Measurements from ENCODE around the gene PFDN1.

The PFDN1 gene

DNA sequence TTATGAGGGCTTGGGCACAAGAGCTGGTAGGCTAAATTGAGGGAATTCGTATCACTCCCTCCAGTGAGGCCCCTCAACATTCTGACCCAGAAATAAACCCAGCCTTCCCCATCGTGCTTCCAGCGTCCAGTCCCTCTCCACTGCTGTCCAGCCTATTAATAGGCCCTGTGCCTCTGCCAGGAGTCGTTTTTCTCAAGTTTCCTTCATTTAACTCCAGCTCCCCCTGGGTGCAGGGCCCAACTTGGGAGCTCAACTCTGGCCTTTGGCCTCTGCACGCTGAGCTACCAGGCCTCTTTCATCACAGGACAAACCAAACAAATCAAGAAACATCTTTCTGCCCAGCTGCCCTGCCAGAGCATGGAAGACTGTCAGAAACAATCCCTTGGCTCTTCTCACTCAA is 33.5 kb upstream of the PFDN1 start:
- H3K4me3 ChIP-seq (ENCODE audit: low read depth, low read length) = no peak overlapping the region
- in situ Hi-C loops (cut with HindIII; ENCODE audit: low sequenced_read_pairs) = no loop called here
- TF ChIP-seq, protein P1, sequence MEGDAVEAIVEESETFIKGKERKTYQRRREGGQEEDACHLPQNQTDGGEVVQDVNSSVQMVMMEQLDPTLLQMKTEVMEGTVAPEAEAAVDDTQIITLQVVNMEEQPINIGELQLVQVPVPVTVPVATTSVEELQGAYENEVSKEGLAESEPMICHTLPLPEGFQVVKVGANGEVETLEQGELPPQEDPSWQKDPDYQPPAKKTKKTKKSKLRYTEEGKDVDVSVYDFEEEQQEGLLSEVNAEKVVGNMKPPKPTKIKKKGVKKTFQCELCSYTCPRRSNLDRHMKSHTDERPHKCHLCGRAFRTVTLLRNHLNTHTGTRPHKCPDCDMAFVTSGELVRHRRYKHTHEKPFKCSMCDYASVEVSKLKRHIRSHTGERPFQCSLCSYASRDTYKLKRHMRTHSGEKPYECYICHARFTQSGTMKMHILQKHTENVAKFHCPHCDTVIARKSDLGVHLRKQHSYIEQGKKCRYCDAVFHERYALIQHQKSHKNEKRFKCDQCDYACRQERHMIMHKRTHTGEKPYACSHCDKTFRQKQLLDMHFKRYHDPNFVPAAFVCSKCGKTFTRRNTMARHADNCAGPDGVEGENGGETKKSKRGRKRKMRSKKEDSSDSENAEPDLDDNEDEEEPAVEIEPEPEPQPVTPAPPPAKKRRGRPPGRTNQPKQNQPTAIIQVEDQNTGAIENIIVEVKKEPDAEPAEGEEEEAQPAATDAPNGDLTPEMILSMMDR (IDR thresholded peaks at IDR 0.05; ENCODE audit: low read depth, low read length, missing control alignments) = no peak
- DNase-seq (ENCODE audit: low read depth) = no peak

DNA sequence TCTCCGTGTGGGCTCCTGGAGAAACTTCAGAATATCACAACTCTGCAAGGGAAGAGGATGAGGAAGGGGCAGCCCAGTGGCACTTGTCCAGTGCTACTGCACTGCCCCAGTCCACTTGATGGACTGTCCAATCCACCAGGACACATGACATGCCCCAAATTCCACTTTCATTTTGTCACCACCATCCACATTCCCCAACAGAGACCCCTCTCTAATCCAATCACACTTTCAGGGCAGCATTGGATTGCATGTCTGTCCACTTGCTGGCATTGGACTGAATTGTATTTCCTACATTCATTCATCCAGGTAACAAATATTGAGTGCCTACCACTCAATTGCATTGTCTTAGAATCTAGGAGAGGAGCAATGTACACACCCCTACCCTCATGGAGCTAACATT is 28.7 kb upstream of the PFDN1 start:
- no peak overlapping the region for H3K4me3 ChIP-seq (ENCODE audit: low read depth, low read length)
- in situ Hi-C loops (cut with HindIII; ENCODE audit: low sequenced_read_pairs) = no loop called here
- TF ChIP-seq, protein P1 (IDR thresholded peaks at IDR 0.05; ENCODE audit: low read depth, low read length, missing control alignments) = no peak
- DNase-seq (ENCODE audit: low read depth) = no peak

DNA sequence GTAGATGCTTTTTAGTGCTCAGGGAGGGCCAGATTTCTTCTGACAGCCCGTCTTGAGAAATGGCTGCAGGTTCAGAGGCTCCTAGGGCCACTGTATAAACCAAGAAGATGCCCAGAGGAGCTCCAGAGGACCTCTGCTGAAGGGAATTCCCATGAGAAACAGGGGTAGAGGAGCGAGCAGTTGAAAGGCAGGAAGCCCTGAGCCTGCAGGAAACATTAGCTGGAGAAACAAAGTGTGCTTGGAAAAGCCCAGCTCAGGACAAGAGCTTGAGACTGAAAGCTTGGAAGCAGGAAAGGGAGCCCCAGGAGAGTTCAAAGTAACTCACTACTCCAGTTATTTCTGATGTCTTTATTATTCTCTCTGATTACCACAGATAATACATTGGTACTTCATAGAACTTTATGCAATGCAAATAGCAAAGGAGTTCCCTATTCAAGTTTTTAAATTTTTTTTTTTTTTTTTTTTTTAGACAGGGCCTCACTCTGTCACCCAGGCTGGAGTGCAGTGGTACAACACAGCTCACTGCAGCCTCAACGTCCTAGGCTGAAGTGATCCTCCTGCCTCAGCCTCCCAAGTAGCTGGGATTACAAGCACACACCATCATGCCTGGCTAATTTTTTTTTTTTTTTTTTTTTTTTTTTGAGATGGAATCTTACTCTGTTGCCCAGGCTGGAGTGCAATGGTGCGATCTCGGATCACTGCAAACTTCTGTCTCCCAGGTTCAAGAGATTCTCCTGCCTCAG is 27.0 kb upstream of the PFDN1 start:
- in situ Hi-C loops (cut with HindIII; ENCODE audit: low sequenced_read_pairs) = no loop called here
- DNase-seq (ENCODE audit: low read depth) = no peak
- H3K4me3 ChIP-seq (ENCODE audit: low read depth, low read length) = no peak overlapping the region
- TF ChIP-seq, protein P1 (IDR thresholded peaks at IDR 0.05; ENCODE audit: low read depth, low read length, missing control alignments) = no peak

DNA sequence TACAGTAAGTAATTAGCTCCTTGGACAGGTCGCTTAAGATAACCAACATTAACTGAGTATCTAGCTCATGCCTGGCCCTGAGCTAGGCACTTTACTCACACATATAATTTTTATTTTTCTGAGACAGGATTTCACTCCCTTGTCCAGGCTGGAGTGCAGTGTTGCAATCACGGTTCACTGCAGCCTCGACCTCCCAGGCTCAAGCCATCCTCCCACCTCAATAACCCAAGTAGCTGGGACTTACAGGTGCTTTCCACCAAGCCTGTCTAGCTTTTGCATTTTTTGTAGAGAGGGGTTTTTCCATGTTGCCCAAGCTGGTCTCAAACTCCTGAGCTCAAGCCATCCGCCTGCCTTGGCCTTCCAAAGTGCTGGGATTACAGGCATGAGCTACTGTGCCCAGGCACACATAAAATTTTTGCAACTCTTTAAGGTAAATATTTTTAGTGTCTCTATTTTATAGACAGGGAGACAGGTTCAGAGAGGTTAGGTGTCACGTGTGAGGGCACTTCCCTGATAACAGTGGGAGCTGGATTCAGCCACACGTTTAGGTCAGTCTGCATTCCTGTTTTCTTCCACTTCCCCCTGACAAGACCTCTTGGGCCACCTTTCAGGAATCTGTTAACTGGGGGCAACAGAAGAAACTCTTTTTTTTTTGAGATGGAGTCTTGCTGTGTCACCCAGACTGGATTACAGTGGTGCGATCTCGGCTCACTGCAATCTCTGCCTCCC is 25.3 kb upstream of the PFDN1 start:
- DNase-seq (ENCODE audit: low read depth) = no peak
- in situ Hi-C loops (cut with HindIII; ENCODE audit: low sequenced_read_pairs) = no loop called here
- H3K4me3 ChIP-seq (ENCODE audit: low read depth, low read length) = no peak overlapping the region
- TF ChIP-seq, protein P1 (IDR thresholded peaks at IDR 0.05; ENCODE audit: low read depth, low read length, missing control alignments) = no peak

DNA sequence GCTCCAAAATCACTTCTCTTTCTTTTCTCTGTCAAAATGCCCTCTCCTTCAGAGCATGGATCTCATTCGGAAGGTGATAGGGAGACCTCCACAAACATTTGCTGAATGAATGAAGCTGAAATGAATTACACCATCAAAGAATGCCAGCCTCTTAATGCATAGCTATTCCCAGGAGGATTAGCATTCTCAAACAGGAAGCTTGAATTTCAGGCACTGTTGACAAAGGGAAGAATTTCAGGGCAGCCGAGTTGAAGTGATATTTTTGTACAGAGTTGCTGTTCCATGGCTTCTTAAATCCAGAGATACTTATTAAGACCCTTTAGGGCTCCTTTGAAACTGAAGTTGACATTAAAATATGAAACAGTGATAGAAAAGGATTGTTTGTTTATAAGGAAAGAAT is 24.7 kb upstream of the PFDN1 start:
- TF ChIP-seq, protein P1 (IDR thresholded peaks at IDR 0.05; ENCODE audit: low read depth, low read length, missing control alignments) = no peak
- no peak overlapping the region for H3K4me3 ChIP-seq (ENCODE audit: low read depth, low read length)
- in situ Hi-C loops (cut with HindIII; ENCODE audit: low sequenced_read_pairs) = no loop called here
- no peak for DNase-seq (ENCODE audit: low read depth)

DNA sequence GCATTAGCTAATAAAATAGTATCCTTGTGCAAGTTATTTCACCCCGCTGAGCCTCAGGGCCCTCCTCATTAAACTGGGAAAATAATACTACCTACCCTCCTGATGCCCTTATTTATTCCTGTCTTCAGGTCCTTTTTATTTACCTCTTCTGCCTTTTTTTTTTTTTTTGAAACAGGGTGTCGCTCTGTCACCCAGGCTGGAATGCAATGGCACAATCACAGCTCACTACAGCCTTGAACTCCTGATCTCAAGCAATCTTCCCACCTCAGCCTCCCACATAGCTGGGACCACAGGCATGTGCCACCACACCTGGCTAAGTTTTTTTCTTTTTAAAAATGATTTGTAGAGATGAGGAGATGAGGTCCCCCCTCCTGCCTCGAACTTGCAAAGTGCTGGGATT is 22.6 kb upstream of the PFDN1 start:
- H3K4me3 ChIP-seq (ENCODE audit: low read depth, low read length) = no peak overlapping the region
- no peak for DNase-seq (ENCODE audit: low read depth)
- in situ Hi-C loops (cut with HindIII; ENCODE audit: low sequenced_read_pairs) = no loop called here
- TF ChIP-seq, protein P1 (IDR thresholded peaks at IDR 0.05; ENCODE audit: low read depth, low read length, missing control alignments) = no peak

All from astrocyte of the cerebellum (primary cell).